ENCODE data around the gene BORCS6.
"Not testable (repeated sequence)": the region's sequence is repeated elsewhere in the genome, so short reads cannot be mapped to it uniquely, and the experiment has no call there.

BORCS6 gene

GRCh38 chr17:8189711-8190477 lies at the start of gene BORCS6:
TSS of gene BORCS6 (minus strand) at chr17:8190180. CDS start at chr17:8190140, 40 bp downstream.
- peak; percentile 98 for DNase-seq

- no peak for DNase-seq
These were observed 47.9 kb upstream of the BORCS6 start for GRCh38 chr17:8237886-8238285.

- DNase-seq = no peak
These were observed 47.2 kb upstream of the BORCS6 start for GRCh38 chr17:8237175-8237574.

- DNase-seq = no peak
These were observed 45.7 kb upstream of the BORCS6 start for GRCh38 chr17:8235676-8236075.

- no peak for DNase-seq
These were observed 44.6 kb upstream of the BORCS6 start for GRCh38 chr17:8234361-8235270.

- DNase-seq = no peak
These were observed 41.7 kb upstream of the BORCS6 start for GRCh38 chr17:8231701-8232100.

- DNase-seq = no peak
These were observed 37.2 kb upstream of the BORCS6 start for GRCh38 chr17:8227238-8227581.

- no peak for DNase-seq
These were observed 36.7 kb upstream of the BORCS6 start for GRCh38 chr17:8226536-8227237.

GRCh38 chr17:8225813-8226535 lies 36.0 kb upstream of the BORCS6 start:
- peak; percentile 65 for DNase-seq

GRCh38 chr17:8224891-8225812 lies 35.2 kb upstream of the BORCS6 start:
- no peak for DNase-seq

- DNase-seq = peak; percentile 40
These were observed 33.6 kb upstream of the BORCS6 start for GRCh38 chr17:8223356-8224126.

GRCh38 chr17:8222630-8223355 lies 32.8 kb upstream of the BORCS6 start:
- peak; percentile 86 for DNase-seq

- peak; percentile 79 for DNase-seq
These were observed 32.3 kb upstream of the BORCS6 start for GRCh38 chr17:8222380-8222629.

- peak; percentile 91 for DNase-seq
These were observed 31.8 kb upstream of the BORCS6 start for GRCh38 chr17:8221663-8222379.

GRCh38 chr17:8220783-8221662 lies 31.0 kb upstream of the BORCS6 start:
- peak; percentile 83 for DNase-seq

- not testable (repeated sequence) for DNase-seq
These were observed 24.0 kb upstream of the BORCS6 start for GRCh38 chr17:8214000-8214399.

- DNase-seq = no peak
These were observed 22.6 kb upstream of the BORCS6 start for GRCh38 chr17:8212312-8213180.

Measured in CD4-positive, alpha-beta T cell treated with Interleukin-4 for 4 hours (primary cell).